H1 (cell line): ENCODE measurements around the gene LLGL2. TPM values are rescaled to one million over a fixed set of nuclear protein-coding genes. Genes with fewer than 3 reads are reported as not detected.

ENCODE experiments used
- CTCF ChIA-PET: fragments of 300-600 bp; sonication (Branson Sonifier 250); formaldehyde crosslinking; loops from one replicate; lab custom pipeline; 2021; ENCODE audit not compliant: partially characterized antibody; lab: Charles Lee
- POLR2A ChIA-PET: fragments of 300-600 bp; sonication (Branson Sonifier 250); formaldehyde crosslinking; loops from one replicate; lab custom pipeline; 2021; ENCODE audit warnings: inconsistent platforms; ENCODE audit not compliant: partially characterized antibody; lab: Charles Lee
- DNase-seq, 2 experiments: peaks; one replicate each; pipeline versions ENCODE4 v3.0.0 to v3.0.0-alpha.2; 2010 to 2022; ENCODE audit warnings: low spot score in 2 of 2, low read depth in 1 of 2, mixed read lengths in 1 of 2
- FAIRE-seq: peaks from 2 replicates; lab custom pipeline; 2011; peaks lifted over from hg19 to GRCh38; lab: Jason Lieb, UNC
- H2AFZ ChIP-seq: 2 replicates; pipeline ENCODE4 v1.8.1; 2012; ENCODE audit warnings: low read length, inconsistent platforms
- H2AK5ac ChIP-seq: 2 replicates; pipeline ENCODE4 v1.6.1; 2013; ENCODE audit warnings: low read depth, low read length
- H2BK120ac ChIP-seq: replicated peaks from 2 replicates; pipeline ENCODE3; 2013; ENCODE audit warnings: low read depth, low read length, inconsistent platforms
- H2BK12ac ChIP-seq: 2 replicates; pipeline ENCODE4 v1.6.1; 2013; ENCODE audit warnings: low read depth, low read length
- H2BK15ac ChIP-seq: 2 replicates; pipeline ENCODE4 v1.6.1; 2013; ENCODE audit warnings: low read length
- H2BK20ac ChIP-seq: 2 replicates; pipeline ENCODE4 v1.6.1; 2013; ENCODE audit warnings: low read length
- H2BK5ac ChIP-seq: 2 replicates; pipeline ENCODE4 v1.6.1; 2013; ENCODE audit warnings: low read depth, low read length
- H3K14ac ChIP-seq: 2 replicates; pipeline ENCODE4 v1.6.1; 2013; ENCODE audit warnings: inconsistent platforms; ENCODE audit not compliant: insufficient read length
- H3K18ac ChIP-seq: 2 replicates; pipeline ENCODE4 v1.6.1; 2013; ENCODE audit warnings: low read length; ENCODE audit errors: extremely low read depth
- H3K23ac ChIP-seq: 2 replicates; pipeline ENCODE4 v1.6.1; 2013; ENCODE audit warnings: inconsistent platforms; ENCODE audit not compliant: insufficient read length
- H3K23me2 ChIP-seq: 2 replicates; pipeline ENCODE4 v1.6.1; 2013; ENCODE audit warnings: low read depth, low read length
- H3K27ac ChIP-seq: 2 replicates; pipeline ENCODE4 v1.6.1; 2011; ENCODE audit warnings: low read depth, low read length, inconsistent platforms
- H3K27me3 ChIP-seq, 4 experiments: replicated peaks in 1 of 4; 1 replicate in 1 of 4; 2 replicates in 3 of 4; pipeline versions ENCODE4 v1.6.1 to v1.8.1; 2011 to 2013; ENCODE audit warnings: low read length in 3 of 4, mild to moderate bottlenecking in 3 of 4, inconsistent platforms in 2 of 4, mixed read lengths in 2 of 4, moderate library complexity in 1 of 4; ENCODE audit not compliant: control insufficient read depth in 3 of 4, insufficient read depth in 3 of 4; ENCODE audit errors: extremely low read depth in 1 of 4
- H3K36me3 ChIP-seq, 4 experiments: 2 replicates each; pipeline versions ENCODE4 v1.6.1 to v1.8.1; 2011 to 2013; ENCODE audit warnings: mild to moderate bottlenecking in 4 of 4, low read length in 3 of 4, moderate library complexity in 2 of 4, control low read depth in 1 of 4, inconsistent platforms in 1 of 4; ENCODE audit not compliant: insufficient read depth in 4 of 4, control insufficient read depth in 2 of 4
- H3K4ac ChIP-seq: replicated peaks from 2 replicates; pipeline ENCODE3; 2013; ENCODE audit warnings: low read length, low read depth, mixed read lengths, inconsistent platforms; ENCODE audit not compliant: insufficient read length
- H3K4me1 ChIP-seq, 4 experiments: replicated peaks in 1 of 4; 1 replicate in 1 of 4; 2 replicates in 3 of 4; pipeline versions ENCODE4 v1.6.1 to v1.8.1; 2011 to 2013; ENCODE audit warnings: low read length in 3 of 4, inconsistent platforms in 2 of 4, mixed read lengths in 1 of 4; ENCODE audit not compliant: insufficient read depth in 4 of 4, control insufficient read depth in 3 of 4
- H3K4me2 ChIP-seq, 2 experiments: 2 replicates each; pipeline versions ENCODE4 v1.6.1 to v1.8.1; 2011 to 2013; ENCODE audit warnings: low read depth in 2 of 2, low read length in 2 of 2, control low read depth in 1 of 2, inconsistent platforms in 1 of 2, mild to moderate bottlenecking in 1 of 2; ENCODE audit not compliant: insufficient read depth in 1 of 2
- H3K4me3 ChIP-seq, 4 experiments: fragments of 200-600, 300-600 bp in 1 of 4; sonication (generic), shearing (Covaris generic), sonication (Bioruptor Twin) in 1 of 4; 2 replicates each; pipeline versions ENCODE4 v1.5.1 to v1.8.1; 2011 to 2016; ENCODE audit warnings: low read length in 4 of 4, low read depth in 3 of 4, control low read depth in 2 of 4, inconsistent platforms in 2 of 4, mild to moderate bottlenecking in 2 of 4, mixed read lengths in 1 of 4, moderate library complexity in 1 of 4; ENCODE audit not compliant: insufficient read depth in 2 of 4; ENCODE audit errors: extremely low read depth in 1 of 4
- H3K56ac ChIP-seq: replicated peaks from 2 replicates; pipeline ENCODE3; 2013; ENCODE audit warnings: low read depth, mild to moderate bottlenecking, mixed read lengths, low read length, inconsistent platforms; ENCODE audit not compliant: insufficient read length
- H3K79me1 ChIP-seq: 2 replicates; pipeline ENCODE4 v1.6.1; 2013; ENCODE audit warnings: low read depth, low read length, control low read depth
- H3K79me2 ChIP-seq, 2 experiments: 2 replicates each; pipeline versions ENCODE4 v1.6.1 to v1.8.1; 2012 to 2013; ENCODE audit warnings: low read length in 2 of 2, mild to moderate bottlenecking in 2 of 2, inconsistent platforms in 1 of 2; ENCODE audit not compliant: insufficient read depth in 2 of 2, control insufficient read depth in 1 of 2
- H3K9ac ChIP-seq, 4 experiments: replicated peaks in 1 of 4; 1 replicate in 1 of 4; 2 replicates in 3 of 4; pipeline versions ENCODE4 v1.6.1 to v1.8.1; 2011 to 2013; ENCODE audit warnings: low read depth in 3 of 4, low read length in 3 of 4, control low read depth in 2 of 4, mild to moderate bottlenecking in 2 of 4, moderate library complexity in 2 of 4, inconsistent platforms in 1 of 4; ENCODE audit errors: extremely low read depth in 1 of 4
- H3K9me3 ChIP-seq, 2 experiments: 2 replicates each; pipeline versions ENCODE4 v1.6.1 to v1.8.1; 2012 to 2013; ENCODE audit warnings: mild to moderate bottlenecking in 2 of 2, moderate library complexity in 2 of 2, control low read depth in 1 of 2, inconsistent platforms in 1 of 2, low read depth in 1 of 2, low read length in 1 of 2, mixed read lengths in 1 of 2; ENCODE audit not compliant: insufficient read depth in 2 of 2
- H4K20me1 ChIP-seq, 2 experiments: replicated peaks in 1 of 2; 2 replicates each; pipeline versions ENCODE3 to v1.8.1; 2011 to 2013; ENCODE audit warnings: inconsistent platforms in 2 of 2, low read length in 2 of 2, mild to moderate bottlenecking in 1 of 2; ENCODE audit not compliant: insufficient read depth in 2 of 2, control insufficient read depth in 1 of 2
- H4K5ac ChIP-seq: 2 replicates; pipeline ENCODE4 v1.6.1; 2013; ENCODE audit warnings: low read length, low read depth, mixed read lengths, inconsistent platforms; ENCODE audit not compliant: insufficient read length
- H4K8ac ChIP-seq: 2 replicates; pipeline ENCODE4 v1.8.0; 2013; ENCODE audit warnings: mild to moderate bottlenecking, moderate library complexity, low read length, inconsistent platforms; ENCODE audit not compliant: insufficient read depth; ENCODE audit errors: extremely low read depth
- H4K91ac ChIP-seq: replicated peaks from 2 replicates; pipeline ENCODE3; 2013; ENCODE audit warnings: low read length, mixed read lengths, inconsistent platforms; ENCODE audit not compliant: insufficient read length
- CBX5 ChIP-seq: fragments of 300-800, 300-1000 bp; sonication (generic); IDR thresholded peaks from 2 replicates; pipeline ENCODE4 v1.7.1; 2016; ENCODE audit warnings: antibody characterized with exemption, low read length, low read depth
- CEBPB ChIP-seq: IDR thresholded peaks from 2 replicates; pipeline ENCODE4 v1.6.1; 2012; ENCODE audit warnings: low read depth, low read length
- CREB1 ChIP-seq: IDR thresholded peaks from 2 replicates; pipeline ENCODE4 v1.6.1; 2012; ENCODE audit warnings: inconsistent platforms
- CTCF ChIP-seq, 3 experiments: IDR thresholded peaks; 1 replicate in 2 of 3; 2 replicates in 1 of 3; pipeline versions ENCODE4 v1.5.1 to v1.6.1; 2011; ENCODE audit warnings: low read length in 3 of 3, mild to moderate bottlenecking in 3 of 3, inconsistent platforms in 2 of 3, low read depth in 1 of 3, moderate library complexity in 1 of 3; ENCODE audit not compliant: insufficient read depth in 1 of 3; ENCODE audit errors: control extremely low read depth in 1 of 3
- GABPA ChIP-seq: IDR thresholded peaks from 2 replicates; pipeline ENCODE4 v1.6.1; 2011; ENCODE audit warnings: mild to moderate bottlenecking, low read length, moderate library complexity, borderline replicate concordance; ENCODE audit not compliant: insufficient read depth
- KDM4A ChIP-seq: IDR thresholded peaks from one replicate; pipeline ENCODE4 v1.7.1; 2012; ENCODE audit warnings: low read depth, mild to moderate bottlenecking, moderate library complexity, low read length, inconsistent platforms; ENCODE audit not compliant: severe bottlenecking
- POU5F1 ChIP-seq: IDR thresholded peaks from 2 replicates; pipeline ENCODE4 v1.6.1; 2011; ENCODE audit warnings: low read depth, mild to moderate bottlenecking, low read length, moderate library complexity
- RFX5 ChIP-seq: IDR thresholded peaks from 2 replicates; pipeline ENCODE4 v1.6.1; 2011; ENCODE audit warnings: low read depth, low read length, improper control_type of control experiment, borderline replicate concordance
- TCF12 ChIP-seq: IDR thresholded peaks from 2 replicates; pipeline ENCODE4 v1.6.1; 2011; ENCODE audit warnings: low read depth, mild to moderate bottlenecking, low read length
- TEAD4 ChIP-seq: IDR thresholded peaks from 2 replicates; pipeline ENCODE4 v1.6.1; 2012; ENCODE audit warnings: low read depth, low read length, inconsistent platforms, mixed read lengths
- YY1 ChIP-seq: IDR thresholded peaks from 2 replicates; pipeline ENCODE4 v1.6.1; 2011; ENCODE audit warnings: low read depth, mild to moderate bottlenecking, low read length
- WGBS, 2 experiments: shearing (Covaris generic) in 1 of 2; methylation state at CpG; one replicate each; pipeline versions ENCODE4 v1.1.6 to v1.1.7; 2013 to 2015; ENCODE audit warnings: low lambda C conversion rate in 2 of 2, mixed read lengths in 2 of 2, inconsistent platforms in 1 of 2, low coverage in 1 of 2, missing lambda C conversion rate in 1 of 2; ENCODE audit not compliant: insufficient replicate concordance in 2 of 2, insufficient coverage in 1 of 2, insufficient read length in 1 of 2; ENCODE audit errors: extremely low coverage in 1 of 2, missing lambda C conversion rate in 1 of 2; 5-methylcytosine and 5-hydroxymethylcytosine counted together
- polyA plus RNA-seq, 7 experiments: library from polyadenylated mRNA; depleted of rRNA in 3 of 7; stranded (reverse) in 5 of 7; unstranded in 2 of 7; fragments of >200 nt in 5 of 7; fragments of 200-250 nt in 2 of 7; gene quantifications; 1 replicate in 5 of 7; 2 replicates in 1 of 7; 4 replicates in 1 of 7; pipeline versions ENCODE4 v1.2.1 to v1.2.3, GENCODE V29; 2011 to 2013; ENCODE audit warnings: missing spikeins in 2 of 7, mixed read lengths in 2 of 7
- total RNA-seq: library from RNA; stranded (reverse); fragmentation: NEBNext Ultra II Directional; extraction: Animal tissue kit (Norgen Biotek cat#: 25700); gene quantifications from 2 replicates; pipeline ENCODE4 v1.2.1, GENCODE V29; 2021
- TF ChIP-seq, protein P1 (sequence below): IDR thresholded peaks from 2 replicates; pipeline ENCODE4 v1.6.1; 2012; ENCODE audit warnings: inconsistent platforms

Gene LLGL2
- total and polyA plus RNA-seq, 2 of the 8 experiments (the other 6 are each of a cell fraction or from before 2014, with no cell fraction given), result 64.5 to 77.1 TPM

GRCh38 chr17:75551266-75551665, 25.8 kb downstream of the LLGL2 start:
- Histone ChIP-seq H3K4me2 (peak overlapping the region; percentile 36 to 48; a peak in 3 of 4 replicates), H3K79me2 (no peaks in the 10 kb centered on the region), H2BK12ac (no peak overlapping the region), H3K4me3 (no peak overlapping the region), H3K23ac (no peak overlapping the region), H4K91ac (no peak overlapping the region), H2BK120ac (no peak overlapping the region), H3K56ac (no peak overlapping the region), H4K8ac (no peak overlapping the region), H3K14ac (no peak overlapping the region), H3K36me3 (no peaks in the 10 kb centered on the region), H3K79me1 (no peaks in the 10 kb centered on the region), H3K9me3 (no peaks in the 10 kb centered on the region), H2AFZ (no peak overlapping the region), H3K27me3 (no peaks in the 10 kb centered on the region), H2BK15ac (no peak overlapping the region), H3K4ac (no peak overlapping the region), H3K27ac (no peak overlapping the region), H2AK5ac (no peak overlapping the region), H3K4me1 (peaks cover 10 to 22% (median 13%) of the 10 kb centered on the region in 4 experiments), H3K9ac (no peak overlapping the region), H2BK5ac (no peak overlapping the region), H3K18ac (no peak overlapping the region), H4K5ac (peak overlapping the region; percentile 21), H4K20me1 (no peaks in the 10 kb centered on the region), H3K23me2 (peaks cover 1% of the 10 kb centered on the region; the same call in 1 of the 2 replicates), H2BK20ac (no peak overlapping the region)
- DNase-seq (no peak), FAIRE-seq (no peak)
- WGBS, 2 experiments, result 75% methylated on average over 6 of the region's 7 CpGs; no CpG with 5 or more reads in 1 of the 2 experiments
- POLR2A ChIA-PET, result interaction anchor here (1.0 kb wide), 2 partner anchors 16 to 19 kb away, joined by 3 read pairs; no protein-coding TSS in a partner anchor
- TF ChIP-seq CREB1 (no peak), POU5F1 (no peak), CBX5 (no peak), CTCF (IDR thresholded peaks at IDR 0.05; ENCODE audit: control extremely low read depth in 1 of 3, insufficient read depth in 1 of 3, low read depth in 1 of 3, low read length in 3 of 3) (no peak), KDM4A (no peak), CEBPB (no peak), RFX5 (no peak), TCF12 (no peak), GABPA (no peak), TEAD4 (no peak), YY1 (no peak)
- TF ChIP-seq, protein P1, sequence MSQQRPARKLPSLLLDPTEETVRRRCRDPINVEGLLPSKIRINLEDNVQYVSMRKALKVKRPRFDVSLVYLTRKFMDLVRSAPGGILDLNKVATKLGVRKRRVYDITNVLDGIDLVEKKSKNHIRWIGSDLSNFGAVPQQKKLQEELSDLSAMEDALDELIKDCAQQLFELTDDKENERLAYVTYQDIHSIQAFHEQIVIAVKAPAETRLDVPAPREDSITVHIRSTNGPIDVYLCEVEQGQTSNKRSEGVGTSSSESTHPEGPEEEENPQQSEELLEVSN, result no peak
- CTCF ChIA-PET, result interaction anchor here (0.6 to 3.9 kb wide), 8 partner anchors 9 to 50 kb away, joined by 3 to 27 read pairs (median 4); partner anchors contain the start of gene TSEN54
